ENCODE results near the gene SETD1A. TPM values are rescaled to one million over a fixed set of nuclear protein-coding genes. Genes with fewer than 3 reads are reported as not detected.
A peak's percentile ranks its signal among the peaks of the same experiment; 100 is the strongest.

SETD1A gene
- total and polyA plus RNA-seq, 9 of the 15 experiments (the other 6 are each of a cell fraction or from before 2014, with no cell fraction given): 0.08 to 36.0 (median 4.2) TPM

GRCh38 chr16:30941600-30942425 is 15.7 kb upstream of the SETD1A start (continued):
- TF ChIP-seq PKNOX1 (IDR thresholded peaks at IDR 0.05) (peak; percentile 35), ZNF133 (CRISPR knock-in tag; IDR thresholded peaks at IDR 0.05) (no peak), TAF15 (IDR thresholded peaks at IDR 0.05; ENCODE audit: low read depth, low read length) (no peak), GABPA (tag; conservative IDR thresholded peaks at IDR 0.05; ENCODE audit: low read depth) (peak; percentile 35; the same call in 1 of the 2 replicates), ZNF140 (CRISPR knock-in tag; IDR thresholded peaks at IDR 0.05) (no peak), CHD4 (IDR thresholded peaks at IDR 0.05; ENCODE audit: insufficient read depth, insufficient replicate concordance, low read depth, low read length, poor library complexity, severe bottlenecking) (no peak), ILF3 (IDR thresholded peaks at IDR 0.05; ENCODE audit: borderline replicate concordance) (no peak), ZNF41 (CRISPR knock-in tag; conservative IDR thresholded peaks at IDR 0.05) (no peak), ZSCAN29 (IDR thresholded peaks at IDR 0.05) (no peak), XRCC3 (IDR thresholded peaks at IDR 0.05) (no peak), GTF2F1 (IDR thresholded peaks at IDR 0.05; ENCODE audit: low read depth, low read length) (no peak), ZNF431 (CRISPR knock-in tag; IDR thresholded peaks at IDR 0.05) (no peak), CREB5 (CRISPR knock-in tag; IDR thresholded peaks at IDR 0.05) (no peak), JUND (IDR thresholded peaks at IDR 0.05; ENCODE audit: borderline replicate concordance, low read depth, low read length) (peak; percentile 67), JUND (tag; IDR thresholded peaks at IDR 0.05; ENCODE audit: borderline replicate concordance, low read depth, low read length) (peak; percentile 21; the same call in 1 of the 3 replicates), ZFP1 (CRISPR knock-in tag; IDR thresholded peaks at IDR 0.05) (no peak), ZNF217 (CRISPR knock-in tag; IDR thresholded peaks at IDR 0.05) (0 out of 2 replicates have a peak, but pooled peaks have one; percentile 71), BACH1 (tag; IDR thresholded peaks at IDR 0.05) (no peak), ZNF717 (CRISPR knock-in tag; IDR thresholded peaks at IDR 0.05) (no peak), ZNF589 (CRISPR knock-in tag; IDR thresholded peaks at IDR 0.05; ENCODE audit: low read depth) (no peak)
- TF ChIP-seq, protein P1, sequence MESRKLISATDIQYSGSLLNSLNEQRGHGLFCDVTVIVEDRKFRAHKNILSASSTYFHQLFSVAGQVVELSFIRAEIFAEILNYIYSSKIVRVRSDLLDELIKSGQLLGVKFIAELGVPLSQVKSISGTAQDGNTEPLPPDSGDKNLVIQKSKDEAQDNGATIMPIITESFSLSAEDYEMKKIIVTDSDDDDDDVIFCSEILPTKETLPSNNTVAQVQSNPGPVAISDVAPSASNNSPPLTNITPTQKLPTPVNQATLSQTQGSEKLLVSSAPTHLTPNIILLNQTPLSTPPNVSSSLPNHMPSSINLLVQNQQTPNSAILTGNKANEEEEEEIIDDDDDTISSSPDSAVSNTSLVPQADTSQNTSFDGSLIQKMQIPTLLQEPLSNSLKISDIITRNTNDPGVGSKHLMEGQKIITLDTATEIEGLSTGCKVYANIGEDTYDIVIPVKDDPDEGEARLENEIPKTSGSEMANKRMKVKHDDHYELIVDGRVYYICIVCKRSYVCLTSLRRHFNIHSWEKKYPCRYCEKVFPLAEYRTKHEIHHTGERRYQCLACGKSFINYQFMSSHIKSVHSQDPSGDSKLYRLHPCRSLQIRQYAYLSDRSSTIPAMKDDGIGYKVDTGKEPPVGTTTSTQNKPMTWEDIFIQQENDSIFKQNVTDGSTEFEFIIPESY (CRISPR knock-in tag; IDR thresholded peaks at IDR 0.05): peak; percentile 63
- TF ChIP-seq, protein P2, sequence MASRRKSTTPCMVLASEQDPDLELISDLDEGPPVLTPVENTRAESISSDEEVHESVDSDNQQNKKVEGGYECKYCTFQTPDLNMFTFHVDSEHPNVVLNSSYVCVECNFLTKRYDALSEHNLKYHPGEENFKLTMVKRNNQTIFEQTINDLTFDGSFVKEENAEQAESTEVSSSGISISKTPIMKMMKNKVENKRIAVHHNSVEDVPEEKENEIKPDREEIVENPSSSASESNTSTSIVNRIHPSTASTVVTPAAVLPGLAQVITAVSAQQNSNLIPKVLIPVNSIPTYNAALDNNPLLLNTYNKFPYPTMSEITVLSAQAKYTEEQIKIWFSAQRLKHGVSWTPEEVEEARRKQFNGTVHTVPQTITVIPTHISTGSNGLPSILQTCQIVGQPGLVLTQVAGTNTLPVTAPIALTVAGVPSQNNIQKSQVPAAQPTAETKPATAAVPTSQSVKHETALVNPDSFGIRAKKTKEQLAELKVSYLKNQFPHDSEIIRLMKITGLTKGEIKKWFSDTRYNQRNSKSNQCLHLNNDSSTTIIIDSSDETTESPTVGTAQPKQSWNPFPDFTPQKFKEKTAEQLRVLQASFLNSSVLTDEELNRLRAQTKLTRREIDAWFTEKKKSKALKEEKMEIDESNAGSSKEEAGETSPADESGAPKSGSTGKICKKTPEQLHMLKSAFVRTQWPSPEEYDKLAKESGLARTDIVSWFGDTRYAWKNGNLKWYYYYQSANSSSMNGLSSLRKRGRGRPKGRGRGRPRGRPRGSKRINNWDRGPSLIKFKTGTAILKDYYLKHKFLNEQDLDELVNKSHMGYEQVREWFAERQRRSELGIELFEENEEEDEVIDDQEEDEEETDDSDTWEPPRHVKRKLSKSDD (conservative IDR thresholded peaks at IDR 0.05; ENCODE audit: low read length): no peak
